PFSK-1 (cell line): ENCODE measurements around the gene BRD7.

ENCODE experiments used
- POLR2AphosphoS5 ChIP-seq: IDR thresholded peaks from 2 replicates; pipeline ENCODE4 v1.6.1; 2012; ENCODE audit warnings: low read depth, mild to moderate bottlenecking, control low read depth, low read length, moderate library complexity
- SIN3A ChIP-seq: IDR thresholded peaks from 2 replicates; pipeline ENCODE4 v1.6.1; 2012; ENCODE audit warnings: mild to moderate bottlenecking, low read length, moderate library complexity, borderline replicate concordance; ENCODE audit not compliant: insufficient read depth
- TAF1 ChIP-seq: IDR thresholded peaks from 2 replicates; pipeline ENCODE4 v1.6.1; 2012; ENCODE audit warnings: low read length, control low read depth, borderline replicate concordance; ENCODE audit not compliant: insufficient read depth
- TF ChIP-seq, protein P1 (sequence below), 2 experiments: IDR thresholded peaks; 2 replicates each; pipeline versions ENCODE4 v1.6.1 to v1.8.0; 2011 to 2012; ENCODE audit warnings: low read depth in 2 of 2, low read length in 2 of 2, control low read depth in 1 of 2, inconsistent platforms in 1 of 2, mild to moderate bottlenecking in 1 of 2, moderate library complexity in 1 of 2; ENCODE audit not compliant: insufficient read depth in 1 of 2

DNA sequence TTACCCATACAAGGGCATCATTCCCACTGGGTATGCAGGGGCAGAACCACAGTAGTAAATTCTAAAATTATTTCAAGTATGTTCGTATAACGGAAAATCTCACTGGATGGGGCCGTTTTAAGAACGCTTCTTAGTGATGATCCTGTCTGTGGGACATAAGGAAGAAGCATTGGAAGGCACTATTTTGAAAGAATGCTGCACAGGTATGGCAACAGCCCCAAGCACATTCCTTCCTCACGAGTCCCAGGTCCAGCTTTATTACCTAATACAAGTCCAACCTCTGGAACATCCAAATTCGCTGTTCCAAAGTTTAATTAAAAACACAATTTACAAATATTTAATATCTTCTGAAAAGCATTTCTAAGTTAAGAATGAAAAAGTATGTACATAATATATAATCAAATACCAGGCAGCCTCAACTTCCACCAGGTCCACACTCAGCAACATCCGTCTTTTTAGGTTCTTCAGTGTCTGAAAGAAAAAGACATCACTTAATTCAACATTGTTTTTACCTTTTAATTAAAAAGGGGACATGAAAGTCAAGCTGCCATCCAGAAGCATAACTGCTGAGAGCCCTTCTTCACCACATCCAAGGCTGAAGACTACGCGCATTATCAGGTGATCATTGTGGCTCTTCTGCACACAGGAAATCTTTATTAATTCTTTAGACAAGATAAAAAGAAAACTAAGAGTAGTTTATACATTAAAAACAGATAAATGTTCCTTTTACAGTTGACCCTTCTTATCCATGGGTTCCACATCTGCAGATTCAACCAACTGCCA is 49.8 kb downstream of the BRD7 start:
- TF ChIP-seq POLR2AphosphoS5 (no peak), SIN3A (no peak), TAF1 (no peak)
- TF ChIP-seq, protein P1, sequence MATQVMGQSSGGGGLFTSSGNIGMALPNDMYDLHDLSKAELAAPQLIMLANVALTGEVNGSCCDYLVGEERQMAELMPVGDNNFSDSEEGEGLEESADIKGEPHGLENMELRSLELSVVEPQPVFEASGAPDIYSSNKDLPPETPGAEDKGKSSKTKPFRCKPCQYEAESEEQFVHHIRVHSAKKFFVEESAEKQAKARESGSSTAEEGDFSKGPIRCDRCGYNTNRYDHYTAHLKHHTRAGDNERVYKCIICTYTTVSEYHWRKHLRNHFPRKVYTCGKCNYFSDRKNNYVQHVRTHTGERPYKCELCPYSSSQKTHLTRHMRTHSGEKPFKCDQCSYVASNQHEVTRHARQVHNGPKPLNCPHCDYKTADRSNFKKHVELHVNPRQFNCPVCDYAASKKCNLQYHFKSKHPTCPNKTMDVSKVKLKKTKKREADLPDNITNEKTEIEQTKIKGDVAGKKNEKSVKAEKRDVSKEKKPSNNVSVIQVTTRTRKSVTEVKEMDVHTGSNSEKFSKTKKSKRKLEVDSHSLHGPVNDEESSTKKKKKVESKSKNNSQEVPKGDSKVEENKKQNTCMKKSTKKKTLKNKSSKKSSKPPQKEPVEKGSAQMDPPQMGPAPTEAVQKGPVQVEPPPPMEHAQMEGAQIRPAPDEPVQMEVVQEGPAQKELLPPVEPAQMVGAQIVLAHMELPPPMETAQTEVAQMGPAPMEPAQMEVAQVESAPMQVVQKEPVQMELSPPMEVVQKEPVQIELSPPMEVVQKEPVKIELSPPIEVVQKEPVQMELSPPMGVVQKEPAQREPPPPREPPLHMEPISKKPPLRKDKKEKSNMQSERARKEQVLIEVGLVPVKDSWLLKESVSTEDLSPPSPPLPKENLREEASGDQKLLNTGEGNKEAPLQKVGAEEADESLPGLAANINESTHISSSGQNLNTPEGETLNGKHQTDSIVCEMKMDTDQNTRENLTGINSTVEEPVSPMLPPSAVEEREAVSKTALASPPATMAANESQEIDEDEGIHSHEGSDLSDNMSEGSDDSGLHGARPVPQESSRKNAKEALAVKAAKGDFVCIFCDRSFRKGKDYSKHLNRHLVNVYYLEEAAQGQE (IDR thresholded peaks at IDR 0.05; ENCODE audit: insufficient read depth in 1 of 2, low read depth in 2 of 2, low read length in 2 of 2): no peak
